HTR-8/SVneo (cell line): Measurements from ENCODE around the gene CAP1.

Experiments used
- DNase-seq: peaks from one replicate; pipeline ENCODE4 v3.0.0; 2011; ENCODE audit warnings: low spot score, mixed read lengths; ENCODE audit not compliant: insufficient read length
- FAIRE-seq: peaks from 2 replicates; lab custom pipeline; 2011; peaks lifted over from hg19 to GRCh38; lab: Jason Lieb, UNC

Gene CAP1

GRCh38 chr1:40092706-40093639, 52.4 kb downstream of the CAP1 start:
- DNase-seq: no peak
- FAIRE-seq: no peak

GRCh38 chr1:40094466-40095110, 54.1 kb downstream of the CAP1 start:
- FAIRE-seq (no peak), DNase-seq (no peak)

- FAIRE-seq (no peak), DNase-seq (no peak)
Observed at GRCh38 chr1:40095806-40096205, 55.3 kb downstream of the CAP1 start.

GRCh38 chr1:40096646-40096976, 56.1 kb downstream of the CAP1 start:
- DNase-seq (no peak), FAIRE-seq (no peak)

- peak; percentile 70 for DNase-seq
- FAIRE-seq: no peak
Observed at GRCh38 chr1:40096977-40097782, 56.7 kb downstream of the CAP1 start, which contains the start of gene PPT1. TSS of gene PPT1 (minus strand) at chr1:40097252. CDS start at chr1:40097238, 14 bp downstream.

- no peak for FAIRE-seq
- no peak for DNase-seq
Observed at GRCh38 chr1:40102038-40102437, 61.5 kb downstream of the CAP1 start.

GRCh38 chr1:40102896-40103295, 62.4 kb downstream of the CAP1 start:
- no peak for DNase-seq
- no peak for FAIRE-seq

- DNase-seq (no peak), FAIRE-seq (no peak)
Observed at GRCh38 chr1:40105028-40105427, 64.5 kb downstream of the CAP1 start.

- DNase-seq: no peak
- FAIRE-seq: no peak
Observed at GRCh38 chr1:40107290-40107959, 66.9 kb downstream of the CAP1 start.

- FAIRE-seq: no peak
Observed at GRCh38 chr1:40110389-40110788, 69.9 kb downstream of the CAP1 start.

GRCh38 chr1:40114400-40114799, 73.9 kb downstream of the CAP1 start:
- DNase-seq (no peak), FAIRE-seq (no peak)

More at GRCh38 chr1:40110389-40110788, 69.9 kb downstream of the CAP1 start:
- DNase-seq: no peak

- FAIRE-seq: no peak
Observed at GRCh38 chr1:40120128-40120527, 79.6 kb downstream of the CAP1 start.

More at GRCh38 chr1:40120128-40120527, 79.6 kb downstream of the CAP1 start:
- no peak for DNase-seq
